Type B pancreatic cell (in vitro differentiated cells): ENCODE results near the gene GMPPA. TPM values are rescaled to one million over a fixed set of nuclear protein-coding genes. Genes with fewer than 3 reads are reported as not detected.

Source experiments
- DNase-seq: peaks from one replicate; pipeline ENCODE4 v3.0.0; 2021; ENCODE audit warnings: mixed read lengths; ENCODE audit not compliant: unreplicated experiment; ENCODE audit errors: extremely low spot score
- H3K27ac Mint-ChIP-seq: 2 replicates; pipeline ENCODE4 v1.8.0; 2021; ENCODE audit warnings: mild to moderate bottlenecking, mixed read lengths
- H3K27me3 Mint-ChIP-seq: 2 replicates; pipeline ENCODE4 v1.8.0; 2021; ENCODE audit warnings: mixed read lengths
- H3K36me3 Mint-ChIP-seq: 2 replicates; pipeline ENCODE4 v1.8.0; 2021; ENCODE audit warnings: mixed read lengths
- H3K4me1 Mint-ChIP-seq: one replicate; pipeline ENCODE4 v1.8.0; 2021; ENCODE audit warnings: mixed read lengths; ENCODE audit not compliant: unreplicated experiment
- H3K4me3 Mint-ChIP-seq: 2 replicates; pipeline ENCODE4 v1.8.0; 2021; ENCODE audit warnings: mild to moderate bottlenecking, mixed read lengths
- H3K9me3 Mint-ChIP-seq: 2 replicates; pipeline ENCODE4 v1.8.0; 2021; ENCODE audit warnings: mixed read lengths
- total RNA-seq: library from RNA; stranded (reverse); gene quantifications from 2 replicates; pipeline ENCODE4 v1.2.1, GENCODE V29; 2021; ENCODE audit warnings: low replicate concordance
- TF ChIP-seq, protein P1 (sequence below): fragments of 200-600 bp; sonication (generic); conservative IDR thresholded peaks from 2 replicates; pipeline ENCODE4 v1.5.0; 2021; ENCODE audit warnings: antibody characterized with exemption, mild to moderate bottlenecking

Gene GMPPA
- total RNA-seq, 1 donor from 2014 or later: 34.4 TPM

GRCh38 chr2:219460424-219460926 is 38.2 kb upstream of the GMPPA start:
- no peak overlapping the region for H3K27ac Mint-ChIP-seq
- peaks cover 21% of the 10 kb centered on the region for H3K4me1 Mint-ChIP-seq
- H3K27me3 Mint-ChIP-seq: peaks cover 3% of the 10 kb centered on the region
- no peaks in the 10 kb centered on the region for H3K9me3 Mint-ChIP-seq
- peaks cover 5% of the 10 kb centered on the region for H3K36me3 Mint-ChIP-seq
- TF ChIP-seq, protein P1, sequence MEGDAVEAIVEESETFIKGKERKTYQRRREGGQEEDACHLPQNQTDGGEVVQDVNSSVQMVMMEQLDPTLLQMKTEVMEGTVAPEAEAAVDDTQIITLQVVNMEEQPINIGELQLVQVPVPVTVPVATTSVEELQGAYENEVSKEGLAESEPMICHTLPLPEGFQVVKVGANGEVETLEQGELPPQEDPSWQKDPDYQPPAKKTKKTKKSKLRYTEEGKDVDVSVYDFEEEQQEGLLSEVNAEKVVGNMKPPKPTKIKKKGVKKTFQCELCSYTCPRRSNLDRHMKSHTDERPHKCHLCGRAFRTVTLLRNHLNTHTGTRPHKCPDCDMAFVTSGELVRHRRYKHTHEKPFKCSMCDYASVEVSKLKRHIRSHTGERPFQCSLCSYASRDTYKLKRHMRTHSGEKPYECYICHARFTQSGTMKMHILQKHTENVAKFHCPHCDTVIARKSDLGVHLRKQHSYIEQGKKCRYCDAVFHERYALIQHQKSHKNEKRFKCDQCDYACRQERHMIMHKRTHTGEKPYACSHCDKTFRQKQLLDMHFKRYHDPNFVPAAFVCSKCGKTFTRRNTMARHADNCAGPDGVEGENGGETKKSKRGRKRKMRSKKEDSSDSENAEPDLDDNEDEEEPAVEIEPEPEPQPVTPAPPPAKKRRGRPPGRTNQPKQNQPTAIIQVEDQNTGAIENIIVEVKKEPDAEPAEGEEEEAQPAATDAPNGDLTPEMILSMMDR: no peak
- no peak for DNase-seq
- no peak overlapping the region for H3K4me3 Mint-ChIP-seq

GRCh38 chr2:219461047-219461514 is 37.6 kb upstream of the GMPPA start:
- Mint-ChIP-seq H3K4me3 (no peak overlapping the region), H3K27ac (no peak overlapping the region), H3K9me3 (no peaks in the 10 kb centered on the region), H3K27me3 (peaks cover 3% of the 10 kb centered on the region), H3K4me1 (peaks cover 21% of the 10 kb centered on the region), H3K36me3 (peaks cover 5% of the 10 kb centered on the region)
- no peak for DNase-seq
- TF ChIP-seq, protein P1: no peak

DNA sequence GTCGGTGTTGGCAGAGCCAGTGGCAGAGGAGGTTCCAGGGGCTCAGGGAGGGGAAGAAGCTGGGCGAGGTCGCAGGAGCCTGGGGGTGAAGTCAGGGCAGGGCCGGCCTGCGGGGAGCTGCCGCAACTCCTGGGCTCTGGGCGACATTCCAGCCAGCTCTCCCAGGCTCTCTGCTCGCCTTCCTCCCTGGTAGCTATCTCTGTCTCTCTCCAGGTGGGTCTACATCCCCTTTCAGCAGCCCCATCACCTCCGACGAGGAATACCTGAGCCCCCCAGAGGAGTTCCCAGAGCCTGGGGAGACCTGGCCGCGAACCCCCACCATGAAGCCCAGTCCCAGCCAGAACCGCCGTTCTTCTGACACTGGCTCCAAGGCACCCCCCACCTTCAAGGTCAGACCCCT is 37.0 kb upstream of the GMPPA start:
- DNase-seq: no peak
- TF ChIP-seq, protein P1: no peak
- no peak overlapping the region for H3K4me3 Mint-ChIP-seq
- peaks cover 3% of the 10 kb centered on the region for H3K27me3 Mint-ChIP-seq
- H3K4me1 Mint-ChIP-seq: peaks cover 21% of the 10 kb centered on the region
- no peak overlapping the region for H3K27ac Mint-ChIP-seq
- peaks cover 5% of the 10 kb centered on the region for H3K36me3 Mint-ChIP-seq
- H3K9me3 Mint-ChIP-seq: no peaks in the 10 kb centered on the region

- Mint-ChIP-seq H3K27me3 (peaks cover 3% of the 10 kb centered on the region), H3K27ac (no peak overlapping the region), H3K9me3 (no peaks in the 10 kb centered on the region), H3K4me3 (no peak overlapping the region), H3K4me1 (peaks cover 21% of the 10 kb centered on the region), H3K36me3 (peaks cover 5% of the 10 kb centered on the region)
- TF ChIP-seq, protein P1: no peak
- no peak for DNase-seq
Measured at GRCh38 chr2:219462349-219462748, 36.3 kb upstream of the GMPPA start.

DNA sequence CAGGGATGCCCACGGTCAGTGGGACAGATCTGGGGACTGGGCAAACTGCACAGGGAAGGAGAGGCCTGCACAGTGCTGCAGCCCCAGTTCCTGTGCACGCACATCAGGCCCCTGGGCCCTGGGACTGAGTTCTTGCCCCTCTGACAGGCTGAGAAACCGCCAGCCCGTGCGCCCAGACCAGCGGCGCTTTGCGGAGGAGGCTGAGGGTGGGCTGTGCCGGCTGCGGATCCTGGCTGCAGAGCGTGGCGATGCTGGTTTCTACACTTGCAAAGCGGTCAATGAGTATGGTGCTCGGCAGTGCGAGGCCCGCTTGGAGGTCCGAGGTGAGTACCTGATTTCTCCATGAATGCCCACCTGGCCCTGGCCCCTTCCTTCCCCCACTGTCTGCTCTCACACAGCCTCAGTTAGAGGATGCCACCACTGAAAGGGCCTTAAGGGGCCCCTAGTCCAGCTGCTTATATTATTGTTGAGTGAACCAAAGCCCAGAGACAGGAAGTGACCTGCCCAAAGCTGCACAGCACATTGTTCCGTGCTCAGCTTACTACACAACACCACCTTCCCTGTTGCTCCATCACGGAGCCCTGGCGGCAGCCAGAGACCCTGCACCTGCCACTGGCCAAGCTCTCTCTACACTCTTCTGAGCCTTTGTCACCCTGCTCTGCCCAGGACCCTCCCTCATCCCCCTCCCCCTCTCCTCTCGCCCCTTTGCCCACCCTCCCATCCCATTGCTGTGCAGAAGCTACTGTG is 34.2 kb upstream of the GMPPA start:
- H3K27ac Mint-ChIP-seq: no peak overlapping the region
- H3K4me3 Mint-ChIP-seq: no peak overlapping the region
- TF ChIP-seq, protein P1: no peak
- H3K36me3 Mint-ChIP-seq: no peaks in the 10 kb centered on the region
- H3K27me3 Mint-ChIP-seq: no peaks in the 10 kb centered on the region
- no peaks in the 10 kb centered on the region for H3K9me3 Mint-ChIP-seq
- DNase-seq: no peak
- peaks cover 6% of the 10 kb centered on the region for H3K4me1 Mint-ChIP-seq
